ENCODE measurements around the gene ADCYAP1R1. TPM values are rescaled to one million over a fixed set of nuclear protein-coding genes. Genes with fewer than 3 reads are reported as not detected.

ADCYAP1R1 gene
- total and polyA plus RNA-seq, 2 of the 8 experiments (the other 6 are each of a cell fraction or from before 2014, with no cell fraction given): 14.4 to 14.6 TPM

DNA sequence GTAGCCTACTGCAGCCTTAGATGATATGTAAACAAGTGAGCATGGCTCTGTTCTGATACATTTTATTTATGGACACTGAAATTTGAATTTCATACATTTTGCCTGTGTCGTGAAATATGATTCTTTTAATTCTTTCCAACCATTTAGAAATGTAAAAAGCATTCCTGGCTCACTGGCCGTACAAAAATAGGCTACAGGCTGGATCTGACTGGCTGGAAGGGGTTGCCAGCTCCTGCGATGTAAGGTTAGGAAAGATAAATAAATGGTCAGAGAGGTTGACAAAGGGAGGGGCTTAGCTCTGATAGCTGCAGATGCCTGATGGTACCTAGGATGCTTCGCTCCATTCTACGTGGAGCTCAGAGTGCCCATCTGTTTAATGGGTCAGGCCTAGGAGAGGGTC lies 3.4 kb downstream of the ADCYAP1R1 start (continued):
- TF ChIP-seq EP300 (IDR thresholded peaks at IDR 0.05; ENCODE audit: borderline replicate concordance in 1 of 2, low read depth in 2 of 2, low read length in 2 of 2): no peak
